Eye (tissue), 1 donor: Measurements from ENCODE around the gene CAGE1.

ENCODE experiments used
- DNase-seq: peaks from one replicate; pipeline ENCODE4 v3.0.0-alpha.2; 2015

The CAGE1 gene

GRCh38 chr6:7389451-7390225 is at the start of gene CAGE1, which contains the start of gene RIOK1:
CAGE1 (minus strand) TSS chr6:7389742; CDS start chr6:7387173, 2,569 bp downstream.
RIOK1 (plus strand) TSS chr6:7389808; CDS start chr6:7390003, 195 bp downstream.
- DNase-seq, result peak; percentile 97

- DNase-seq, result no peak
Observed at GRCh38 chr6:7439228-7439627, 49.7 kb upstream of the CAGE1 start.

- no peak for DNase-seq
Observed at GRCh38 chr6:7438011-7438410, 48.5 kb upstream of the CAGE1 start.

- DNase-seq, result no peak
Observed at GRCh38 chr6:7434672-7435071, 45.1 kb upstream of the CAGE1 start.

- no peak for DNase-seq
Observed at GRCh38 chr6:7433121-7433617, 43.6 kb upstream of the CAGE1 start.

GRCh38 chr6:7432391-7433120 is 43.0 kb upstream of the CAGE1 start:
- DNase-seq, result peak; percentile 2

- peak; percentile 16 for DNase-seq
Observed at GRCh38 chr6:7431674-7432390, 42.3 kb upstream of the CAGE1 start.

GRCh38 chr6:7431313-7431673 is 41.8 kb upstream of the CAGE1 start:
- DNase-seq, result no peak

GRCh38 chr6:7426447-7427169 is 37.1 kb upstream of the CAGE1 start:
- DNase-seq, result no peak

GRCh38 chr6:7425808-7426190 is 36.3 kb upstream of the CAGE1 start:
- no peak for DNase-seq

- peak; percentile 51 for DNase-seq
Observed at GRCh38 chr6:7424967-7425807, 35.6 kb upstream of the CAGE1 start.

GRCh38 chr6:7424058-7424457 is 34.5 kb upstream of the CAGE1 start:
- no peak for DNase-seq

- no peak for DNase-seq
Observed at GRCh38 chr6:7421066-7421465, 31.5 kb upstream of the CAGE1 start.

GRCh38 chr6:7419065-7419464 is 29.5 kb upstream of the CAGE1 start:
- DNase-seq, result no peak

GRCh38 chr6:7418238-7418905 is 28.8 kb upstream of the CAGE1 start:
- DNase-seq, result peak; percentile 15

- DNase-seq, result no peak
Observed at GRCh38 chr6:7417684-7418083, 28.1 kb upstream of the CAGE1 start.

- DNase-seq, result no peak
Observed at GRCh38 chr6:7414811-7415210, 25.3 kb upstream of the CAGE1 start.

- DNase-seq, result no peak
Observed at GRCh38 chr6:7413151-7413823, 23.7 kb upstream of the CAGE1 start.

GRCh38 chr6:7411328-7411727 is 21.8 kb upstream of the CAGE1 start:
- no peak for DNase-seq

- no peak for DNase-seq
Observed at GRCh38 chr6:7410851-7411250, 21.3 kb upstream of the CAGE1 start.

GRCh38 chr6:7409740-7410139 is 20.2 kb upstream of the CAGE1 start:
- no peak for DNase-seq
